Tibial nerve (tissue), 3 donors: ENCODE data around the gene G6PC2.

ENCODE experiments used
- POLR2A ChIP-seq, 2 donors: fragments of 450-650 bp; IDR thresholded peaks; one replicate each; pipeline ENCODE4 v1.6.1; 2017; ENCODE audit warnings: antibody characterized with exemption in 2 of 2, mild to moderate bottlenecking in 2 of 2, moderate library complexity in 2 of 2
- TF ChIP-seq, protein P1 (sequence below), 5 experiments: fragments of 200-600 bp in 3 of 5; fragments of 450-650 bp in 2 of 5; sonication (generic) in 3 of 5; IDR thresholded peaks; one replicate each; pipeline ENCODE4 v1.5.1; 2016 to 2019; ENCODE audit warnings: antibody characterized with exemption in 5 of 5, mild to moderate bottlenecking in 3 of 5, moderate library complexity in 2 of 5

DNA sequence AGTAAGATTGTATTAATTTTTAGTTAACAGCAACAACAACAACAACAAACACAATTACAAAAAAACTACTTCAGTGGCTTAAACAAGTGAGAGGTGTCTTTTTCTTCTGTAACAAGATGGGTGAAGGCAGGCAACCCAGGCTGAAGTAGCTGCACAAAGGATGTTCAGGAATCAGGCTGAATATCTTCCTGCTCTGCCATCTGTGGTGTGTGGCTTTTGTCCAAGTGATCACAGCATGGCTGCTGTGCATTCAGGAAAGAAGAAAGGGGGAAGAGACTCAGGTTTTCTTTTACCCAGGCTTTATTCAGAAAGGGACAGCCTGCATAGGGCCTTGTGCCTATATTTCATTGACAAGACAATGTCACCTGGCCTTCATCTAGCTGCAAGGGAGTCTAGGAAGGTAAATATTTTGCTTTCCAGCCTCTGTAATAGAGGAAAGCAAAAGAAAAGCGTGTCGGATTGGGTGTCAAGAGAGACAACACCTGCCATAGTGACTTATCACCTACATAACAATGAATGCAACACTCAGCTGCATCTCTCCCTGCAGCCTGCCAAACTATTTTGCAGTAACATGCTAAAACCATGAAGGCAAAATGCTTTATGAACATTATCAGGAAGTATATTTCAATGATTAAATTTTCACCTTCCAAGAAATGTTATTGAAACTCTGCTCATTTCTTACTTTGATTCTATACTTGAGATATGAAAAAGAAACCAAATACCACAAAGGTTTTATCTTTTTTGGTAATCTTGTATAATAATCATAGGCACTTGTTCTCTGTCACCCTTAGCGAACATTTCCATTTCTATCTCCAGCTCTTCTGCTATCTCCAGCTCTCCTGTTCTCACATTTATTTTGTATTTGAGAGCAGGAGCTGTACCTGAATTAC is 14.6 kb downstream of the G6PC2 start:
- TF ChIP-seq, protein P1, sequence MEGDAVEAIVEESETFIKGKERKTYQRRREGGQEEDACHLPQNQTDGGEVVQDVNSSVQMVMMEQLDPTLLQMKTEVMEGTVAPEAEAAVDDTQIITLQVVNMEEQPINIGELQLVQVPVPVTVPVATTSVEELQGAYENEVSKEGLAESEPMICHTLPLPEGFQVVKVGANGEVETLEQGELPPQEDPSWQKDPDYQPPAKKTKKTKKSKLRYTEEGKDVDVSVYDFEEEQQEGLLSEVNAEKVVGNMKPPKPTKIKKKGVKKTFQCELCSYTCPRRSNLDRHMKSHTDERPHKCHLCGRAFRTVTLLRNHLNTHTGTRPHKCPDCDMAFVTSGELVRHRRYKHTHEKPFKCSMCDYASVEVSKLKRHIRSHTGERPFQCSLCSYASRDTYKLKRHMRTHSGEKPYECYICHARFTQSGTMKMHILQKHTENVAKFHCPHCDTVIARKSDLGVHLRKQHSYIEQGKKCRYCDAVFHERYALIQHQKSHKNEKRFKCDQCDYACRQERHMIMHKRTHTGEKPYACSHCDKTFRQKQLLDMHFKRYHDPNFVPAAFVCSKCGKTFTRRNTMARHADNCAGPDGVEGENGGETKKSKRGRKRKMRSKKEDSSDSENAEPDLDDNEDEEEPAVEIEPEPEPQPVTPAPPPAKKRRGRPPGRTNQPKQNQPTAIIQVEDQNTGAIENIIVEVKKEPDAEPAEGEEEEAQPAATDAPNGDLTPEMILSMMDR (IDR thresholded peaks at IDR 0.05): no peak
- TF ChIP-seq POLR2A (IDR thresholded peaks at IDR 0.05): no peak
